HG03060 (cell line): Measurements from ENCODE around the gene HAPSTR1.
"Not testable (repeated sequence)": the region's sequence is repeated elsewhere in the genome, so short reads cannot be mapped to it uniquely, and the experiment has no call there.

Experiments used
- ATAC-seq: cut with Tn5 transposase; IDR thresholded peaks from one replicate; pipeline ENCODE4 v1.9.1; 2021; ENCODE audit warnings: low read depth, moderate number of reproducible peaks; ENCODE audit not compliant: unreplicated experiment

HAPSTR1 gene, protein sequence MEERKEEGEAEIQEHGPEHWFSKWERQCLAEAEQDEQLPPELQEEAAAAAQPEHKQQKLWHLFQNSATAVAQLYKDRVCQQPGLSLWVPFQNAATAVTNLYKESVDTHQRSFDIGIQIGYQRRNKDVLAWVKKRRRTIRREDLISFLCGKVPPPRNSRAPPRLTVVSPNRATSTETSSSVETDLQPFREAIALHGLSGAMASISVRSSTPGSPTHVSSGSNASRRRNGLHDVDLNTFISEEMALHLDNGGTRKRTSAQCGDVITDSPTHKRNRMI

DNA sequence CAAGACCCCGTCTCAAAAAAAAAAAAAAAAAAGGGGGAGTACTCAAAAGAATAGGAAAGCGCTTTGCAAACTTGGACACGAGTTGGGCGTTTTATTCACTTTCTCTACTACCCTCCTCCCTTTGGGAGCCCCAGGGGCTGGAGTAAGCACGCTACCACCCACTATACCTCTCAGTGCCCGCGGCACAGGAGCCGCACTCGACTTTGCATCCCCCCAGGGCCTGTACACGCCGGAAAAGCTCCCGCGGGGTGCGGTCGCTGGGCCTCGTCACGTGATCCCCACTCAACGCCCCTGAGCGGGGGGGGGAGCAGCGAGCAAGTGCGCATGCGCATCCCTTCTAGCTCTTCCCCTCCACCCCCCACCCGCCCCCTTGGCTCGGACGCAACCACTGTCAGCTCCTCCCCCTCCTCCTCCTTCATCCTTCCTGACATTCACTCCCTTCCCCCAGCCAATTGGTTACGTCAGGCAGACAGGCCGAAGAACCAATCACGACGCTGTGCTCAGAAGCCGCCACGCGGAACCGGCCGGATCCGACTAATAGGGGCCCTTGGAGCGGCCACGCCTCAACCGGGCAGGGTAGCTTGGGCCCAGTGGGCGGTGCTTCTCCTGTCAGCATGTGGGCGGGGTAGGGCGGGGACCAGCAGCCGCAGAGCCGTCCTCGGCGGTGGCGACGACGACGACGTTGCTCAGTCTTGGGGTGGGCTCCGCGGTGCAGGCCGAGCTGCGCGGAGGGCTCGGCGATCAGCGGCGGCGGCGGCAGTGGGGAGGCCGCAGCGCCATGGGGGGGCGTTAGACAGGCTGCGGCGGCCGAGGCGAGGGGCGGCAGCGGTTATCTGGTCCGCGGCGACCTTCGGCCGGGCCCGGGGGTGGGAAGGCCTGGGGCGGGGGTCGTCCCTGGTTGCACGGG is at the start of gene HAPSTR1:
Gene HAPSTR1 (plus strand): TSS at position 685 of the 907 bp plus-strand sequence. CDS start 401 bp downstream, outside the sequence.
- peak; percentile 82 for ATAC-seq

DNA sequence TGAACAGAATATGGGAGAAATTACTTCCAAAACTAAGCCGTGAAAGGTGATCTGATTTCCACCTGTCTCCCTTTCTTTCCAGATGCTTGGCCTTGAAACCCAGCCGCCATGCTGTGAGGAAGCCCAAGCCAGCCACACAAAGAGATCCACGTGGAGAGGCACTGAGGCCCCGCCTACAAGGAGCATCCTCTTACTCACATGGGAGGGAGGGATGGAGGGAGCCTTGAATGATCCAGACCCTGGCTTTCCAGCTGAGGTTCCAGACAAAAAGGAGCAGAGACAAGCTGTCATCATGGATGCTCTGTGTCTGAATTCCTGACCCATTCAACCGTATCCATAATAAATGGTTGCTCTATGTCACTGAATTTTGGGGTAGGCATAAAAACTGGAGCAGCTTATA is 48.9 kb upstream of the HAPSTR1 start:
- no peak for ATAC-seq

DNA sequence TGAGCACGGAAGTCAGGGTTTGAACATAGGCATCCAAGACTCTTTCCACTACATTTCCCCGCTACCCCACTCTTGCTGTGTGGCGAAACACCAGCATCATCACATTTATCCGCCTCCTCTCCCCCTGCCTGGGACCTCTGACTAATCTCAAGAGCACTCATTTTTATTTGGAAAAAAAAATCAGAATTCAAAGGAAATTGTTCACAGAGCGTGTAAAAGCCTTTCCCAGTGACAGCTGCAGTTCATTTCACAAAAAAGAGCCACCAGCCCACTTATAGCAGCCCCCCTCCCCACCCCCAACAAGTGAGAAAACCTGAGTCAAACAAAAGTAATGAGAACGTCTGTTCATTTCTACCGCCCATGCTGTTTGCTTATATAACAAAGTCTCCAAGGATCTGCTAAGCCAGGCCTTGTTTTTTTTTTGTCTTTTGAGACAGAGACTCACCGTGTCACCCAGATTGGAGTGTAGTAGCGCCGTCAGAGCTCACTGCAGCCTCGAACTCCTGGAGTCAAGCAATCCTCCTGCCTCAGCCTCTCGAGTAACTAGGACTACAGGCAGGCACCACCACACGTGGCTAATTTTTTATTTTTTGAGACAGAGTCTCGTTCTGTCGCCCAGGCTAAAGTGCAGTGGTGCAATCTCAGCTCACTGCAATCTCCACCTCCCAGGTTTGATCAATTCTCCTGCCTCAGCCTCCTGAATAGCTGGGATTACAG is 48.3 kb upstream of the HAPSTR1 start:
- no peak for ATAC-seq

DNA sequence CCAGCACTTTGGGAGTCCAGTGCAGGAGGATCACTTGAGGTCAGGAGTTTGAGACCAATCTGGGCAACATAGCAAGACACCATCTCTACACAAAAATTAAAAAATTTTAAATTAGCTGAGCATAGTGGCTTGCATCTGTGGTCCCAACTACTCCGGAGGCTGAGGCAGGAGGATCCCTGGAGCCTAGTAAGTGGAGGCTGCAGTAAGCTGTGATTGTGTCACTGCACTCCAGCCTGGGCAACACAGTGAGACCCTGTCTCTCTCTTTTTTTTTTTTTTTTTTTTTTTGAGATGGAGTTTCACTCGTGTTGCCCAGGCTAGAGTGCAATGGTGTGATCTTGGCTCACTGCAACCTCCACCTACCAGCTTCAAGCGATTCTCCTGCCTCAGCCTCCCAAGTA is 45.9 kb upstream of the HAPSTR1 start:
- not testable (repeated sequence) for ATAC-seq

DNA sequence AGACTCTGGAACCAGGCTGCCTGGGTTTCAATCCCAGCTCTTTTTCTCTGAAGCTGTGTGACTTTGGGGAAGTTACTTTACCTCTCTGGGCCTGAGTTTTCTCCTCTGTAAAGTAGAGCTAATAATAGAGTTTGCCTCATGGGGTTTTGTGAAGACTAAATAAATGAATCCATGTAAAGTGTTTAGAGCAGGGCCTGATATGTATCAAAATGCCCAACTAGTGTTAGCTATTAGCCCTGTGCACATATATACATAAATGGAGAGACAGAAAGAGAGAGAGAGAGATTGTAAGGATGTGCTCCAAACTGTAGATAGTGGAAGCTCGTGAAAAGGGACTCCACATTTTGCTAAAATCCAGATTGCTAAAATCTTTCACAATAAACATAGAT is 44.8 kb upstream of the HAPSTR1 start:
- ATAC-seq, result no peak

DNA sequence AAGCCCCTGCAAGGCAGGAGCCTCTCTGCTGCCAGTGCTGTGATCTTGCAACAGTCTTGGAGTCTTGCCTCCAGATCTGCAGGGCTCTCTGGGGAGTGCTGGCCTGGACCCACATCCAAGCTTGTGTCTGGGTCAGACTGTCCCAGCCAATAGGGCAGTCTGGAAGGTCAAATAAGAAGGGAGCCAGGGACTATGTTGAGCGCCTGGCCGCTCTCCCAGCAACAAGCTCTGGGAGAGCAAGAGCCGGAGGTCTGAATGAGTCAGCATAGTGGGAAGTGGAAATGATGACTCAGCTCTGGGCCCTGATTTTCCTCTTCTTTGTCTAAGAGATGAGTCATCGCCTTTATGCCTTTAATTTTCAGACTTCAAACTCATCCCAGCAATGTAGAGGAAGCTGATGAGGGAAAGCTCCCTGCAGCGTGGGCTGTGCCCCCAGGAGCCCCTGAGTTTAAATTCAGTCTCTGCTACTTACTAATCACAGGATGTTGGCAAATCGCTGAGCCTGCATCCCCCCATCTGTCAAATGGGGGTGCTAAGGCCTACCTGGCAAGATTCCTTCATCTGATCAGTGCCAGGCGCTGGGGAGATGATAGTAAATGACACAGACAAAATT is 43.6 kb upstream of the HAPSTR1 start:
- ATAC-seq, result peak; percentile 73

DNA sequence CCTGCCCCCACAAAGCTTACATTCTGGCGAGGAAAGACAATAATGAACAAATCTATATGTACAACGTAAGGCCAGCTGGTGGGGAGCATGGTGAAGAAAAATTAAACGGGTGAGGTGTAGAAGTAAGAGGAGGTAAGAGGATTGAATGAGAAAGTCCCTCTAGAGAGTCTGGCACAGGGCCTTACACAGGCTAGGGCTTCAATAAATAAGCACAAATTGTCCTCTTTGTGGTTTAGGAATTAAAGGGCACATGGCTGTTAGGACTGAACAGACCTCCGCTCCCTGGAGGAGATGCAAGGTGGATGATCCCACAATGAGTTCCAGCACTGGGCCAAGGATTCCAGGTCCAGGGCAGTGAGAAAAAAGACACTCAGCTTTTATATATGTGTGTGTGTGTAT is 43.1 kb upstream of the HAPSTR1 start:
- ATAC-seq, result no peak

DNA sequence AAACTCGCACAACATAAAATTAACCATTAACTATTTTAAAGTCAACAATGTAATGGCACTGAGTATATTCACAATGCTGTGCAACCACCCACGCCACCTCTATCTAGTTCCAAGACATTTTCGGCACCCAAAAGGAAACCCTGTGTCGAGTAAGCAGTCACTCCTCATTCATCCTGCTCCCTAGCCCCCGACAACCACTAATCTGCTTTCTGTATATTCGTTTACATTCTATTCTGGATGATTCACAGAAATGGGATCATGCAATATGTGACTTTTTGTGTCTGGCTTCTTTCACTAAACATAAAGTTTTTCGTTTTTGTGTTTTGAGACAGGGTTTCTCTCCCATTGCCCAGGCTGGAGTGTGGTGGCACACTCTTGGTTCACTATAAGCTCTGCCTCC is 42.2 kb upstream of the HAPSTR1 start:
- ATAC-seq, result no peak

DNA sequence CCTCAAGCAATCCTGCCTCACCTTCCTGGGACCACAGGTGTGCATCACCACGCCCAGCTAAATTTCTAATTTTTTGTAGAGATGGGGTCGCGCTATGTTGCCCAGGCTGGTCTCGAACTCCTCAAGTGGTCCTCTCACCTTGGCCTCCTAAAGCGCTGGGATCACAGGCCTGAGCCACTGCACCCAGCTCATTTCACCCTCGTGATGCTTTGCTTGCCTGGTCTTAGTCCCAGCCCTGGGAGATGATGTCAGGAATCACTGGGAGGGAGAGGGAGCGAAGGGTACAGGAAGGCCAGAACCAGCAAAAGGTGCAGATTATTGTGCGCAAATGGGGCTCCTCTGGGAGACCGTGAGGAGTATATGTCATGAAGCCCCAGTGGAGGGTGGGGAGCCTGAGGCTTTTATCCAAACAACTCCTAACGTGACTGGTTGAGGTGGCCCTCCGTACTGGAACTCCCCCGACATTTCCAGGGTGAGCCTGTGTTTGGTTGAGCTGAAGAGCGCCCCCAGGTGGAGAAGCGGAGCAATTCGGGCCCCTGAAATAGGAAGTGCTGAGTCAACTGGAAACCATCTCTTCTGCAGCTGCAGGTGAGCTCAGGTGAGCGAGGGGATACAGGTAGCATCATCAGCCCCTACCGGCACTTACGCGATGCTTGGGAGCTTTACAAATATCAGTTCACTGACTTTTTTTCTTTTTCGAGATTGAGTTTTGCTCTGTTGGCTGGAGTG is 41.2 kb upstream of the HAPSTR1 start:
- no peak for ATAC-seq

DNA sequence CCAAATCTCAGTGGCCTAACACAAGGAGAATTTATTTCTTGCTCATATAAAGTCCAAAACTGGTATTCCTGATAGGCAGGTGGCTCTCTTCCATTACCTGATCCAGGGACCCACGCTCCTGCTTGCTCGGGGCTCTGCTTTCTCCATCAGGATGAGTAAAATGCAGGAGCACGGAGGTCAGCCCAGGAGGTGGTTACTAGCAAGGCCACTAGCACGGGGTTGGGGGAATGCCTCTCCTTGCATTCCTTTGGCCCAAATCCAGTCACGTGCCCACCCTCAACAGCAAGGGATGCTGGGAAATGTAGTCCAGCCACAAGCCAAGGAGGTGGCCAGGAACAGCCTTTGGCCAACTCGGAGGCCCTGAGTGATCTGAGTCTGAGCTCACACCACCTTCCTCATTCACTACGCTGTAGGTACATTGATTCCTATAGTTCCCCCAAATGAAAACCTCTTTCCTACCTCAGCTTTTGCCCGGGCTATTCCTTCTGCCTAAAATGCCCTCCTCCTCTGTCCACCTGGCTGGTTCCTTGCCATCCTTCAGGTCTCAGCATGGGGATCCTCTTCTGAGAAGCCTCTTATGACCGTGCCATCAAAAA is 38.3 kb upstream of the HAPSTR1 start:
- ATAC-seq, result no peak

DNA sequence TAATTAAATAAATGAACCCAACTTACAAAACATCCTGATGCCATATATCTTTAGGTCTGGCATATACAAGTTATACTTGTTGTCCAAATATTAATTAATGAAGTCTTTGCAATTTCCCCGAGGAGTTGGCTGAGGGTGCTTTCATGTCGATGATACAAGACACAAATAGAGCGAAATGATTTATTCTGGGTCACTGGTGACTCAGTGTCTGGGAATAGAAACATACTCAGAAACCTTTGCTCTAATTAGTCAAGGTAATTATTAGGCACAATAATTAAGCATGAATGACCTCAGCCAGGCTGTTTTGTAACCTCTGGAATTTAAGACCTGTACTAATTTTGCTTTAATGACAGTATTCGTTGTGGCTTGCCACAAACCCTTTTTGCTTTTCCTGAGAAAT is 37.0 kb upstream of the HAPSTR1 start:
- ATAC-seq, result no peak

DNA sequence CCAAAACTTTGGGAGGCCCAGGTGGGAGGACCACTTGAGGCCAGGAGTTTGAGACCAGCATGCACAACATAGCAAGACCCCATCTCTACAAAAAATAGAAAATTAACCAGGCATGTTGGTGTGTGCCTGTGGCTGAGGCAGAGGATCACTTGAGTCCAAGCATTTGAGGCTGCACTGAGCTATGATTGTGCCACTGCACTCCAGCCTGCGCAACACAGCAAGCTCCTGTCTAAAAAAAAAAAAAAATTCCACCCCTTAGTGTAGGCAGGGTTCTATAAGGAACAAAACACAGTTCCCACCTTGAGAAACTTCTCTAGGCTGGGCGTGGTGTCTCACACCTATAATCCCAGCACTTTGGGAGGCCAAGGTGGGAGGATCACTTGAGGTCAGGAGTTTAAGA is 36.3 kb upstream of the HAPSTR1 start:
- ATAC-seq, result no peak

DNA sequence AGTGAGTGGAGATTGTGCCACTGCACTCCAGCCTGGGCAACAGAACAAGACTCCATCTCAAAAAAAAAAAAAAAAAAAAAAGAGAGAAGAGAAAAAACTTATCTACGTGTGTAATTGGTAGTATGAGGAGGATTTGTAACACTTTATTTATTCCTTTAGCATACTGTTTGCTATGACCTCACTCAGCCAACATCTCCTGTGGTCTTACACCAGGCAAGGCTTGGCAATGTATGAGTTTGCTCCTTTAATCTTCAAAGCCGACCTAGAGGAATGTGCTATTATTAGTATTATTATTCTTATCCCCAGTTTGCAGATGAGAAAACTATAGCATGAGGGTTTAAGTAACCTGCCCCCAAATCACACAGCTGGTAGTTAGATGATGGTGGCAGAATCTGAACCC is 35.8 kb upstream of the HAPSTR1 start:
- no peak for ATAC-seq

DNA sequence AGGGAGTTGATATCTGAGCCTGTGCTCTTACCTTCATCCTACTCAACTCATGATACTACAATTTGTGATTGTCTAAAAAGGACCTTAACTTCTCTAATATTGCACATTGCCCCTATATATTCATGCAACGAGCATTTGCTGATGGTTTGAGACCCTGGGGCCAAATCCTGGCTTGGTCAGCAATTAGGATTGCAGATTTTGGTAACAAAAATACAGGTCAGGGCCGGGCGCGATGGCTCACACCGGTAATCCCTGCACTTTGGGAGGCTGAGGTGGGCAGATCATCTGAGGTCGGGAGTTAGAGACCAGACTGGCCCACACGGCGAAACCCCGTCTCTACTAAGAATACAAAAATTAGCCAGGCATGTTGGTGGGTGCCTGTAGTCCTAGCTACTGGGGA is 35.4 kb upstream of the HAPSTR1 start:
- ATAC-seq, result no peak

DNA sequence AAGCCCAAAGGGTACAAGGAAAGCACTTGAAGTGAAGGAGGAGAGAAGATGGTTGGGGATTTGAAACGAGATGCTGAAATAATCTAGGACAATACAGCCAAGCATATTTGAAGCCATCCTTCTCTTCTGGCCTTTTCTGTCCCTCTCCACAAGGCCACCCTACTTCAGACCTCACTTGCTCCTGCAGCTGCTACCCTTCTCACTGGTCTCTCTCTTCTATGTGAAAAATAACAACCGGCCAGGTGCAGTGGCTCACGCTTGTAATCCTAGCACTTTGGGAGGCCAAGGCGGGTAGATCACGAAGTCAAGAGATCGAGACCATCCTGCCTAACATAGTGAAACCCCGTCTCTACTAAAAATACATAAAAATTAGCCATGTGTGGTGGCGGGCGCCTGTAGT is 33.2 kb upstream of the HAPSTR1 start:
- no peak for ATAC-seq

DNA sequence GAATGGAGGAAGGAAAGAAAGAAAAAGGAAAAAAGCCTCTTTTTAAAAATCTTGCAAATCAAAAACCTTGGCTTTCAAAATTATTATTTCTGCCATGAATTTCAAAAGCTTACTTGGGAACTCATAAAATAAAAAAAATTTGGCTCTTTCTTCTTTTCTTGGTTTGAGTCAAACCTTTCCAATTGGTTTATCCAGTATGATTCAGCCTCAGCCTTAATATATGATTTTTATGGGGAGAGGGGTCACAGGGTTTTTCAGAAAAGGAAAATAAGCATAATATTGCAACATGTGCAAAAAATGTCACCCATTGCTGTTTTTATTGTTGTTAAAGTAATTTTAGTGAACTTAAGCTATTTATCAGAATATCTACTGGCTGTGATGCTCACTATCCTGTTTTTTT is 31.2 kb upstream of the HAPSTR1 start:
- ATAC-seq, result no peak

DNA sequence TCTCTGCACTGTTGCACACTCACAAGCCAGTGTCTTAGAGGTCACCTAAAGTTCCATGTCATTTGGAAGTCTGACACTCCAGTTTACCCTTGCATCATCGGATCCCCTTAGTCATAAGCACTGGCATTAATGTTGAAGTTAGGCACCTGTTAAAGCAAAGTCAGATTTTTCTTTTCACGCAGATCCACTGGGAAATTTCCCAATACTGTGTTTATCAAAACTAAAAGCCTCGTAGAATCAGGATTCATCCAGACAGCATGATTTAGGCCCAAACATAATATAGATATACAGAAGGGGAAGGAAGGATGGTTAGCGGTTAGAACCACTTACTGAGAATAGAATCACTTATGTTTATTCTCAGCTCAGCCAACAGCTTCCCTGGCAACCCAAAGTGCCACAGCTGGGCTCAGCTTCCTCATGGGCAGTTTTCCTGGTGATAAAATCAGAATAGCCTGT is 30.1 kb upstream of the HAPSTR1 start:
- ATAC-seq, result no peak

DNA sequence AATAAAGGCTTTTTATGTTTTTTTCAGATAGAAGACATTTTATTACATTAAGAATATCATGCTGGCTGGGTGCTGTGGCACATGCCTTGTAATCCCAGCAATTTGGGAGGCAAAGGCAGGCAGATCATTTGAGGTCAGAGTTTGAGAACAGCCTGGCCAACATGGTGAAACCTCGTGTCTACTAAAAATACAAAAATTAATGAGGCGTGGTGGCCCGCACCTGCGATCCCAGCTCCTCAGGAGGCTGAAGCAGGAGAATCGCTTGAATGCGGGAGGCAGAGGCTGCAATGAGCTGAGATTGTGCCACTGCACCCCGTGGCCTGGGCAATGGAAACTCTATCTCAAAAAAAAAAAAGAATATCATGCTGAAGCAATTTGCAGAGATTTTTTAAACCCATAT is 29.1 kb upstream of the HAPSTR1 start:
- ATAC-seq, result no peak

DNA sequence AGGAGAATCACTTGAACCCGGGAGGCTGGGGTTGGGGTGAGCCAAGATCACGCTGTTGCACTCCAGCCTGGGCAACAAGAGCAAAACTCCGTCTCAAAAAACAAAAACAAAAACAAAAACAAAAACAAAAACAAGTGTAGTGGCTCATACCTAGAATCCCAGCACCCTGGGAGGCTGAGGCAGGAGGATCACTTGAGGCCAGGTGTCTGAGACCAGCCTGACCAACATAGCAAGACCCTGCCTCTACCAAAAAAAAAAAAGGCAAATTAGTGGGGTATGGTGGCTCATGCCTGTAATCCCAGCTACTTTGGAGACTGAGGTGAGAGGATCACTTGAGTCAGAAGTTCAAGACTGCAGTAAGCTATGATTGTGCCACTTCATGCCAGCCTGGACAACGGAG is 26.4 kb upstream of the HAPSTR1 start:
- ATAC-seq, result no peak

DNA sequence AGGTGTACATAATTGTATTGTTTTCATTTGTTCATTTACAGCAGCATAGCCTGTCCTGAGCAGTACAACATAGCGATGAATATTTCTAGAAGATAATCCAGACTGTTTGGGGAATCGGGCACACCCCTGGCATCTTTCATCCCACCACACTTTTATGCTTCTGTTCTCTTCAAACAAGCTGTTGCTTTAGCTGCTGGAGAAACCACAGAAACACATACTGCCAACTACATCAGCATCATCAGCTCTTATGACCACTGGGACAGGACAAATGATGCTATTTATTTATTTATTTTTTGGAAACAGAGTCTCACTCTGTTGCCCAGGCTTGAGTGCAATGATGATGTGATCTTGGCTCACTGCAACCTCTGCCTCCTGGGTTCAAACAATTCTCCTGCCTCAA is 22.6 kb upstream of the HAPSTR1 start:
- ATAC-seq, result no peak
